Peyer's patch (tissue), 4 donors: Measurements from ENCODE around the gene BICD1. TPM values are rescaled to one million over a fixed set of nuclear protein-coding genes. Genes with fewer than 3 reads are reported as not detected.

Source experiments
- DNase-seq, 3 donors: peaks; one replicate each; pipeline ENCODE4 v3.0.0-alpha.2; 2017 to 2019
- H3K27ac ChIP-seq, 4 donors: fragments of 200-600 bp; sonication (generic); one replicate each; pipeline ENCODE4 v1.5.1; 2016 to 2019
- H3K27me3 ChIP-seq, 2 donors: fragments of 200-600 bp; sonication (generic); one replicate each; pipeline ENCODE4 v1.5.1; 2019
- H3K36me3 ChIP-seq, 3 donors: fragments of 200-600 bp; sonication (generic); one replicate each; pipeline ENCODE4 v1.5.1; 2016 to 2019
- H3K4me1 ChIP-seq, 4 donors: fragments of 200-600 bp; sonication (generic); one replicate each; pipeline ENCODE4 v1.5.1; 2016 to 2019
- H3K4me3 ChIP-seq, 4 donors: fragments of 200-600 bp; sonication (generic); 1 replicate in 3 of 4; 2 replicates in 1 of 4; pipeline ENCODE4 v1.5.1; 2016 to 2019; ENCODE audit warnings: mild to moderate bottlenecking in 1 of 4
- H3K9me3 ChIP-seq, 4 donors: fragments of 200-600 bp; sonication (generic); one replicate each; pipeline ENCODE4 v1.5.1; 2016 to 2019; ENCODE audit warnings: mild to moderate bottlenecking in 1 of 4
- CTCF ChIP-seq, 6 experiments: fragments of 450-650 bp in 4 of 6; fragments of 200-600 bp in 2 of 6; sonication (generic) in 1 of 6; IDR thresholded peaks; one replicate each; pipeline ENCODE4 v1.5.1; 2017 to 2019; ENCODE audit warnings: antibody characterized with exemption in 6 of 6, mild to moderate bottlenecking in 3 of 6, moderate library complexity in 1 of 6
- POLR2A ChIP-seq, 2 donors: fragments of 450-650 bp; IDR thresholded peaks; one replicate each; pipeline ENCODE4 v1.5.1; 2017; ENCODE audit warnings: antibody characterized with exemption in 2 of 2, mild to moderate bottlenecking in 2 of 2, moderate library complexity in 2 of 2
- total RNA-seq, 4 donors: library from RNA; depleted of rRNA; stranded (reverse); fragments of >200 nt; gene quantifications; one replicate each; pipeline ENCODE4 v1.1.0, GENCODE V29; 2016

The BICD1 gene
- total RNA-seq, 4 donors from 2014 or later = 3.5 to 39.6 (median 10.5) TPM

DNA sequence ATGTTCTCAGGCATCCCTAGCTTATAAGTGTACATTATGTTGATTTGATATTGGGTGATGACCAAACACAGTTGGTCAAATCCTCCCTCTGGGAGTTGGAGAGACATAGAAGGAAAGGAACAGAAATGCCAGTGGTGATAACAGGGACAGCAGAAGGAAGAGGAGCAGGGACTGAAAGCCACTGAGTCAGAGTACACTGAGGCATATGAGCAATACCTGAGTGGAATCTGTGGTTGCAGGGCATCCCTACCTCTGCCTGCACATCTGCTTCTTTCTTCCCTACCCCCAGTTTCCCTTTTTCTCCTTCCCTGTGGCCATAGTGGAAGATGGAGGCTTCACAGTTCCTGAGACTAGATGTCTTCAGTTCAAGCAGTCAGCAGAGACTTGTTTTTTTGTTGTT lies 44.9 kb downstream of the BICD1 start:
- H3K36me3 ChIP-seq = no peaks in the 10 kb centered on the region
- H3K4me3 ChIP-seq = no peak overlapping the region
- H3K27ac ChIP-seq = no peak overlapping the region
- no peaks in the 10 kb centered on the region for H3K9me3 ChIP-seq
- DNase-seq = no peak
- no peaks in the 10 kb centered on the region for H3K4me1 ChIP-seq
- H3K27me3 ChIP-seq = no peaks in the 10 kb centered on the region
- TF ChIP-seq CTCF (IDR thresholded peaks at IDR 0.05) = no peak
- TF ChIP-seq POLR2A (IDR thresholded peaks at IDR 0.05) = no peak

- Histone ChIP-seq H3K9me3 (no peaks in the 10 kb centered on the region), H3K4me1 (no peaks in the 10 kb centered on the region), H3K27me3 (no peaks in the 10 kb centered on the region), H3K36me3 (no peaks in the 10 kb centered on the region), H3K27ac (no peak overlapping the region), H3K4me3 (no peak overlapping the region)
- no peak for DNase-seq
- no peak for TF ChIP-seq POLR2A (IDR thresholded peaks at IDR 0.05)
- no peak for TF ChIP-seq CTCF (IDR thresholded peaks at IDR 0.05)
These were observed 48.4 kb downstream of the BICD1 start for GRCh38 chr12:32155041-32155440.

- TF ChIP-seq CTCF (IDR thresholded peaks at IDR 0.05) (no peak), POLR2A (IDR thresholded peaks at IDR 0.05) (no peak)
- DNase-seq = no peak
- Histone ChIP-seq H3K27me3 (no peaks in the 10 kb centered on the region), H3K36me3 (no peaks in the 10 kb centered on the region), H3K27ac (no peak overlapping the region), H3K4me3 (no peak overlapping the region), H3K9me3 (no peaks in the 10 kb centered on the region), H3K4me1 (no peaks in the 10 kb centered on the region)
These were observed 49.4 kb downstream of the BICD1 start for GRCh38 chr12:32155961-32156529.

GRCh38 chr12:32158525-32158924 lies 51.9 kb downstream of the BICD1 start:
- no peak for TF ChIP-seq POLR2A (IDR thresholded peaks at IDR 0.05)
- no peak for TF ChIP-seq CTCF (IDR thresholded peaks at IDR 0.05)

GRCh38 chr12:32159381-32159780 lies 52.7 kb downstream of the BICD1 start:
- Histone ChIP-seq H3K36me3 (no peaks in the 10 kb centered on the region), H3K27ac (no peak overlapping the region), H3K9me3 (no peaks in the 10 kb centered on the region), H3K4me1 (no peaks in the 10 kb centered on the region), H3K27me3 (no peaks in the 10 kb centered on the region), H3K4me3 (no peak overlapping the region)
- DNase-seq = no peak
- TF ChIP-seq CTCF (IDR thresholded peaks at IDR 0.05) = no peak
- no peak for TF ChIP-seq POLR2A (IDR thresholded peaks at IDR 0.05)

More at GRCh38 chr12:32158525-32158924, 51.9 kb downstream of the BICD1 start:
- Histone ChIP-seq H3K27ac (no peak overlapping the region), H3K9me3 (no peaks in the 10 kb centered on the region), H3K27me3 (no peaks in the 10 kb centered on the region), H3K4me3 (no peak overlapping the region), H3K4me1 (no peaks in the 10 kb centered on the region), H3K36me3 (no peaks in the 10 kb centered on the region)
- no peak for DNase-seq

- Histone ChIP-seq H3K4me3 (no peak overlapping the region), H3K27ac (no peak overlapping the region), H3K27me3 (no peaks in the 10 kb centered on the region), H3K9me3 (no peaks in the 10 kb centered on the region), H3K36me3 (no peaks in the 10 kb centered on the region), H3K4me1 (no peaks in the 10 kb centered on the region)
- no peak for TF ChIP-seq POLR2A (IDR thresholded peaks at IDR 0.05)
- no peak for DNase-seq
These were observed 53.3 kb downstream of the BICD1 start for GRCh38 chr12:32159925-32160324.
